ENCODE measurements around the gene HS6ST3. TPM values are rescaled to one million over a fixed set of nuclear protein-coding genes. Genes with fewer than 3 reads are reported as not detected.

HS6ST3 gene
- total and polyA plus RNA-seq, 8 donors, result 0.65 to 3.4 (median 1.8) TPM

DNA sequence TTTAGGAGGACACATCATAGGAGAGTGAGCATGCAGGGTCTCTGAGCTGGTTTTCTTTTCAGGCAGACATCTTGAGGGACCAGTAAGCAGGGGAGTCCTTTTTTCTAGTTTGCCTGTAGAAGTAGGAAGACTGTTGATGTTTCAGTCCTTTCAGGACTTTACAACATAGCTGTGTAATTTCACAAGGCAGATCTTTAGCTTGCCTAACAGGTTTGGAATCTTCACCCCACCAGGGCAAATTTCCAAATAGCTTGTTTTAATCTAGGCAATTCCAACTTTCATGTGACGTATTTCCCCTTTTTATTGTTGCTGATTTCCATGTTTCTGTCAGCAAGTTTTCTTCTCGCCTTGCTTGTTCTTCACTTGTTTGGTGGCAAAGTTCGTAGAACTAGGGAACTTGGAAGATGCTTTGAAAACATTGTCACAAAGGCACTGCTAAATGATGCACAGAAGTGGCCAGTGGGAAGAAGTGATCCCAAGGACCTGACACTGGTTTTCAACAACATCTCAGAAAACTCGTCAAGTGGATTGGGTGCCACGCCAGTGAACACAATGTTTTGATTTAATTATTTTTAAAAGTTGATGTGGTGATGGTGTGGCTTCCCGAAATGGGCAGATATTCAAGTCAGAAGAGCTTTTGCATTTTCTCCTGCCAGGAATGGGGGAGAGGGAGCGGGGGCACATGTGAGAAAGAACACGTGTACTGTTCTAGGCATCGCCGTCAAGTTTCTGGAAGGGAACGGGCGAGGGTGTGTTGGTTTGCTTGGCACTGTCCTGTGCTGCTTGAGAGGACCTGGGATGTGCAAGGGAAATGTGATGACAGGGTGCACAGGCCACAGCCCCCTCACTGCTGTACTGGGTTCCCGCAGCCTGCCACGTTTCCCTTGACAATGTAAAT is 485.8 kb downstream of the HS6ST3 start:
- FAIRE-seq, result no peak
- Histone ChIP-seq H3K36me3 (no peaks in the 10 kb centered on the region), H3K4me1 (no peaks in the 10 kb centered on the region), H3K27ac (no peak overlapping the region), H3K4me3 (no peak overlapping the region), H3K27me3 (no peaks in the 10 kb centered on the region), H3K9me3 (no peaks in the 10 kb centered on the region)
- TF ChIP-seq, protein P1, sequence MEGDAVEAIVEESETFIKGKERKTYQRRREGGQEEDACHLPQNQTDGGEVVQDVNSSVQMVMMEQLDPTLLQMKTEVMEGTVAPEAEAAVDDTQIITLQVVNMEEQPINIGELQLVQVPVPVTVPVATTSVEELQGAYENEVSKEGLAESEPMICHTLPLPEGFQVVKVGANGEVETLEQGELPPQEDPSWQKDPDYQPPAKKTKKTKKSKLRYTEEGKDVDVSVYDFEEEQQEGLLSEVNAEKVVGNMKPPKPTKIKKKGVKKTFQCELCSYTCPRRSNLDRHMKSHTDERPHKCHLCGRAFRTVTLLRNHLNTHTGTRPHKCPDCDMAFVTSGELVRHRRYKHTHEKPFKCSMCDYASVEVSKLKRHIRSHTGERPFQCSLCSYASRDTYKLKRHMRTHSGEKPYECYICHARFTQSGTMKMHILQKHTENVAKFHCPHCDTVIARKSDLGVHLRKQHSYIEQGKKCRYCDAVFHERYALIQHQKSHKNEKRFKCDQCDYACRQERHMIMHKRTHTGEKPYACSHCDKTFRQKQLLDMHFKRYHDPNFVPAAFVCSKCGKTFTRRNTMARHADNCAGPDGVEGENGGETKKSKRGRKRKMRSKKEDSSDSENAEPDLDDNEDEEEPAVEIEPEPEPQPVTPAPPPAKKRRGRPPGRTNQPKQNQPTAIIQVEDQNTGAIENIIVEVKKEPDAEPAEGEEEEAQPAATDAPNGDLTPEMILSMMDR (IDR thresholded peaks at IDR 0.05), result no peak
- intact Hi-C loops (cut with DNase I), result no loop called here
- no peak for DNase-seq
- 87% methylated on average over 14 of the region's 14 CpGs for WGBS, 2 donors
- ATAC-seq, result no peak

DNA sequence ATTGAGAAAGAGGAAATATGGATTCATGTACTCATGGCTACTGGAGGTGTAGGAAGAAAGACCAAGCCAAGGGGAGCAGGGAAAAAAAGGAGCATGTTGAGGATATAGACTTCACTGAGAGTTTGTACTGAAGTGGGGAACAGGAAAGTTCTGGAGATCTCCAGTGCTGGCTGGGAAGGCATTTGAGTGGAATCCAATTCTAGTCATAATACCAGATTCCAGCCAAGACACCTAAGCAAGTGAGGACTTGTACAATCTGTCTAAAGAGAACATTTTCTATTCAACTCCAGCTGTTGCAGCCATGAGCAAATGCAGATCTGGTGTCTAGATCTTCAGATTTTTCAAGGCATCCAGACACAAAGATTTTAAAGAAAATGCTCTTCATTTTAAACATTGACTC is 491.8 kb downstream of the HS6ST3 start:
- FAIRE-seq, result no peak
- TF ChIP-seq, protein P1 (IDR thresholded peaks at IDR 0.05), result no peak
- H3K9me3 ChIP-seq, result no peaks in the 10 kb centered on the region

DNA sequence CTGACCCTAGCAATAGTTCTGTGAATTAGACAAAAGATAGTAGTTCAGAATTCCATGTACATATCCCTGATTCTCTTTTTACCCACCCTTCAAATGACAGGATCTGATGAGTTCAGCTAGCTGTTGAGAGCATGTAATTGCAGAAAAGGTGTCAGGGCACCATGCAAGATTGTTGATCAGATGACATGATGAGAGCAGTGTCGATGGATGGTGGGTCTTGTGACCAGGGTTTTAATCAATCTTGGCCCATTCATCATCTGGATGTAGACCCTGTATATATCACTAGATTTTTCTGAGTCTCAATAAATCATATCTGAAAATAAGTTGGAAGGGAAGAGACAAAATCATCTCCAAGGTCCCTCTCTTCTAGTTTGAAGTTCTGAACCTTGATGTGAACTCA is 525.3 kb downstream of the HS6ST3 start:
- Histone ChIP-seq H3K4me3 (no peak overlapping the region), H3K9me3 (no peaks in the 10 kb centered on the region), H3K36me3 (no peaks in the 10 kb centered on the region), H3K27ac (no peak overlapping the region), H3K27me3 (no peaks in the 10 kb centered on the region), H3K4me1 (no peaks in the 10 kb centered on the region)
- DNase-seq (no peak), ATAC-seq (no peak), FAIRE-seq (no peak)
- TF ChIP-seq, protein P1 (IDR thresholded peaks at IDR 0.05), result no peak
- WGBS, 2 donors, result 67 to 82% methylated on average over 1 of the region's 1 CpG
- intact Hi-C loops (cut with DNase I), result no loop called here

More for the DNA sequence above, 491.8 kb downstream of the HS6ST3 start:
- ATAC-seq (no peak), DNase-seq (no peak)
- no peak overlapping the region for H3K4me3 ChIP-seq
- H3K4me1 ChIP-seq, result no peaks in the 10 kb centered on the region
- H3K27ac ChIP-seq, result no peak overlapping the region
- intact Hi-C loops (cut with DNase I), result no loop called here
- H3K27me3 ChIP-seq, result no peaks in the 10 kb centered on the region
- H3K36me3 ChIP-seq, result no peaks in the 10 kb centered on the region

DNA sequence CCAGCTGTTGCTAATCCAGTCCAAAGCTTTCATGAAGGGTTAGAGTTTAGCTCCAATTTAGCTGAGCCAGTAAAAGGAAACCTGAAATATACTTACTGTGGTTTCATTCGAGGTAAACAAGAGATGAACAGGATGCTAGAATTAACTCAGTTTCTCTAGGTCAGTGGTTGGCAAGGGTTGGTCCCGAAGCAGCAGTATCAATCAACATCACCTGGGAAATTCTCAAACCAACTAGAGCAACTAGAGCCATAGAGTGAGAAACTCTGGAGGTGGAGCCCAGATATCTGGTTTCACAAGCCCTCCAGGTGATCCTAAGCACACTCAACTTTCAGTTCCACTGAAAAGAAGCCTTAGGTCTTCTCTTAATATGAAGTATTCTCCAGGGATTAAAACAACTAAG is 527.6 kb downstream of the HS6ST3 start:
- no peaks in the 10 kb centered on the region for H3K36me3 ChIP-seq
- DNase-seq (no peak), ATAC-seq (no peak), FAIRE-seq (no peak)
- intact Hi-C loops (cut with DNase I), result no loop called here
- H3K27me3 ChIP-seq, result no peaks in the 10 kb centered on the region
- no peaks in the 10 kb centered on the region for H3K9me3 ChIP-seq
- H3K27ac ChIP-seq, result no peak overlapping the region
- 61 to 64% methylated on average over 2 of the region's 2 CpGs for WGBS, 2 donors
- H3K4me3 ChIP-seq, result no peak overlapping the region
- TF ChIP-seq, protein P1 (IDR thresholded peaks at IDR 0.05), result no peak
- H3K4me1 ChIP-seq, result no peaks in the 10 kb centered on the region

DNA sequence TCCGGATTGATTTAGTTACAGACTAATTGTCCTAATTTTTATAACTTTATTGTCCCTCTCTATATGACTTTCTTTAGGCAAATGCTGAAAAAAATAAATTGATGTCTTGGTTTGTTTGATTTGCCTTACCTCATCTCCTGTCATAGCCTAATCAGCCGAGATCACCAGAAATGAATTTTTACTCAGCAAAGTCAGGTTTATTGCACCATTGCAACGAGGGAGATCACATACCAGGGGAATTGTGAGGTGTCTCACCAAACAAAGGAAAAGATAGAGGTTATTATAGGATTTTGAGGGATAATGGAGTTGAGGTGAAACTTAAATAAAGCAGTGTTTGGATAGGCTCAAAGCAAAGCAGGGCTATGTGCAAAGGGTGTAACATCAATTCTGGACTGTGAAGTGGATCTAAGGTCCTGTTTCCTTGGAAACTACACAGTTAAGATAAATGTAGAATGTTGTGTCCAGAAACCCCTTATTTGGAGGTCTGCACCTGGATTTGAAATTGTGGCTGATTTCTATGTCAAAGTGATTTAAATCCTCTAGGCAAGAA is 531.8 kb downstream of the HS6ST3 start:
- ATAC-seq (no peak), FAIRE-seq (no peak), DNase-seq (no peak)
- H3K27ac ChIP-seq, result no peak overlapping the region
- TF ChIP-seq, protein P1 (IDR thresholded peaks at IDR 0.05), result no peak
- no peaks in the 10 kb centered on the region for H3K27me3 ChIP-seq
- no peaks in the 10 kb centered on the region for H3K9me3 ChIP-seq
- H3K4me3 ChIP-seq, result no peak overlapping the region
- WGBS, 2 donors, result 52 to 61% methylated on average over 3 of the region's 3 CpGs
- no peaks in the 10 kb centered on the region for H3K36me3 ChIP-seq
- intact Hi-C loops (cut with DNase I), result no loop called here
- H3K4me1 ChIP-seq, result no peaks in the 10 kb centered on the region
